Measurements from ENCODE around the gene GALE. TPM values are rescaled to one million over a fixed set of nuclear protein-coding genes. Genes with fewer than 3 reads are reported as not detected.

The GALE gene
- total and polyA plus RNA-seq, 2 of the 13 experiments (the other 11 are each of a cell fraction or from before 2014, with no cell fraction given) = 85.2 to 88.4 TPM

DNA sequence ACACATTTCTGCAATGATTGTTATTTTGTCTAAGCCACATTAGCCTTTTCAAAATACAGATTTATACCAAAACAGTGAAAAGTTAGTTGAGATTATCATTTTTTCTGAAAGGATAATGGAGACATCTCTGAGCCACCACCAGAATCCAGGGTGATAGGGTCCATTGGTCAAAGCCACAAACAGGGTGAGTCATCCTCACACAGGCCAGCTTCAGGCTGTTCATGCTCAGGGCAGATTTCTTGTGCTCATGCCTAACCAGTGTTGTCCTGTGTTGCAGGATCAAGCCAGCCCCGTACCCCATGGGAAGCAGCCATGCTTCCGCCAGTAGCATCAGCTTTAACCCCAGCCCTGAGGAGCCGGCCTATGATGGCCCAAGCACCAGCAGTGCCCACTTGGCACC, 43.9 kb downstream of the GALE start:
- ATAC-seq (peak; percentile 73), DNase-seq (ENCODE audit: low spot score) (no peak), FAIRE-seq (no peak)
- ChIA-PET POLR2A (no interaction called here), CTCF (ENCODE audit: low intra/inter-chr PET ratio, low total read pairs) (no interaction called here)
- WGBS (ENCODE audit: low lambda C conversion rate) = 100% methylated on average over 2 of the region's 3 CpGs
- H3K9ac ChIP-seq (ENCODE audit: insufficient read depth, low read depth, low read length) = no peak overlapping the region
- intact Hi-C loops (cut with micrococcal nuclease; ENCODE audit: unreplicated experiment) = no loop called here
- peaks cover 56 to 96% of the 10 kb centered on the region in 2 experiments for H3K36me3 ChIP-seq (replicated peaks in 1 of 2; ENCODE audit: control insufficient read depth in 1 of 2, insufficient read depth in 2 of 2, low read length in 2 of 2)
- BruUV-seq (replicated peaks) = no TSS peak
- peaks cover 19% of the 10 kb centered on the region for H3K4me1 ChIP-seq (ENCODE audit: insufficient read depth, low read length)
- H3K27me3 ChIP-seq (ENCODE audit: control insufficient read depth in 1 of 2, insufficient read depth in 2 of 2, low read length in 2 of 2) = no peaks in the 10 kb centered on the region
- H3K9me3 ChIP-seq (ENCODE audit: low read length) = no peaks in the 10 kb centered on the region
- TF ChIP-seq FOSL2 (CRISPR knock-in tag; IDR thresholded peaks at IDR 0.05) (peak; percentile 85), ZMYM4 (CRISPR knock-in tag; IDR thresholded peaks at IDR 0.05) (no peak)
- TF ChIP-seq, protein P1, sequence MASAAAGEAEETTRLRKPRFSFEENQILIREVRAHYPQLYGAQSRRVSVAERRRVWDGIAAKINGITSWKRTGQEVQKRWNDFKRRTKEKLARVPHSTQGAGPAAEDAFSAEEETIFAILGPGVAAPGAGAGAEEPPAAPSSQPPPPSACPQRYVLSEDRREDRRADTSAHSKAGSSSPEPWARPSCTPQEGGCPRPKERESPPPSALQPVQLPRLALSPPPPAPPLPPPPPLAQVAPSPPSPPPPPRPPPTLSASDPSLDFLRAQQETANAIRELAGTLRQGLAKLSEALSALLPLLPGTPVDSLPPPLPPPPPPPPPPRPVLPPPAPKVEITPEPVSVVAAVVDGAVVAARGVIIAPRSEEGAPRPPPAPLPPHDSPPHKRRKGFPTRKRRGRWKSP (CRISPR knock-in tag; IDR thresholded peaks at IDR 0.05) = no peak
- TF ChIP-seq, protein P2, sequence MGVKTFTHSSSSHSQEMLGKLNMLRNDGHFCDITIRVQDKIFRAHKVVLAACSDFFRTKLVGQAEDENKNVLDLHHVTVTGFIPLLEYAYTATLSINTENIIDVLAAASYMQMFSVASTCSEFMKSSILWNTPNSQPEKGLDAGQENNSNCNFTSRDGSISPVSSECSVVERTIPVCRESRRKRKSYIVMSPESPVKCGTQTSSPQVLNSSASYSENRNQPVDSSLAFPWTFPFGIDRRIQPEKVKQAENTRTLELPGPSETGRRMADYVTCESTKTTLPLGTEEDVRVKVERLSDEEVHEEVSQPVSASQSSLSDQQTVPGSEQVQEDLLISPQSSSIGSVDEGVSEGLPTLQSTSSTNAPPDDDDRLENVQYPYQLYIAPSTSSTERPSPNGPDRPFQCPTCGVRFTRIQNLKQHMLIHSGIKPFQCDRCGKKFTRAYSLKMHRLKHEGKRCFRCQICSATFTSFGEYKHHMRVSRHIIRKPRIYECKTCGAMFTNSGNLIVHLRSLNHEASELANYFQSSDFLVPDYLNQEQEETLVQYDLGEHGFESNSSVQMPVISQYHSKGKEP (CRISPR knock-in tag; IDR thresholded peaks at IDR 0.05) = no peak
- no peak overlapping the region for H3K4me2 ChIP-seq (ENCODE audit: low read depth, low read length)
- H3K4me3 ChIP-seq (replicated peaks in 1 of 3; ENCODE audit: insufficient read depth in 1 of 3, low read depth in 2 of 3, low read length in 3 of 3) = no peak overlapping the region
- in situ Hi-C loops (cut with HindIII; ENCODE audit: extremely low pct_ligation_motif_present, low pct_unique_long_range_greater_than_20kb) = no loop called here
- no peak overlapping the region for H2AFZ ChIP-seq (ENCODE audit: low read length)
- H3K27ac ChIP-seq (ENCODE audit: extremely low read length, insufficient read depth, low read length) = no peak overlapping the region
- no peaks in the 10 kb centered on the region for H3K79me2 ChIP-seq (ENCODE audit: insufficient read depth, low read length)
- no peaks in the 10 kb centered on the region; the same call in 1 of the 2 replicates for H4K20me1 ChIP-seq (ENCODE audit: insufficient read depth, low read length)

DNA sequence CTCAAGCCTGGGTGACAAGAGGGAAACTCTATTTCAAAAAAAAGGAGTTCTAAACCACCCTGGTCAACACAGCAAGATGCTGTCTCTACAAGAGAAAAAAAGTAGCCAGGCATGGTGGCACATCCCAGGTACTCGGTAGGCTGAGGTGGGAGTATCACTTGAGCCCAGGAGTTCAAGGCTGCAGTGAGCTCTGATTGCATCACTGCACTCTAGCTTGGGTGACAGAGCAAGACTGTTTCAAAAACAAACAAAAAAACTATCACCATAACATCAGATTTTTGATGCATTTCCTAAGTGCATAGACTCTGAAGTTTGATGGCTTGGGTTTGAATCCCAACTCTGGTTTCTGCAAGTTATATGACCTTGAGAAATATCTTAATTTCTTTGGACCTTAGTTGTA, 47.6 kb downstream of the GALE start:
- Histone ChIP-seq H4K20me1 (ENCODE audit: insufficient read depth, low read length) (no peaks in the 10 kb centered on the region; the same call in 1 of the 2 replicates), H3K9me3 (ENCODE audit: low read length) (no peaks in the 10 kb centered on the region), H3K4me3 (replicated peaks in 1 of 3; ENCODE audit: insufficient read depth in 1 of 3, low read depth in 2 of 3, low read length in 3 of 3) (no peak overlapping the region), H3K4me1 (ENCODE audit: insufficient read depth, low read length) (peaks cover 19% of the 10 kb centered on the region), H3K79me2 (ENCODE audit: insufficient read depth, low read length) (peaks cover 20% of the 10 kb centered on the region), H3K9ac (ENCODE audit: insufficient read depth, low read depth, low read length) (no peak overlapping the region), H3K4me2 (ENCODE audit: low read depth, low read length) (no peak overlapping the region), H3K36me3 (replicated peaks in 1 of 2; ENCODE audit: control insufficient read depth in 1 of 2, insufficient read depth in 2 of 2, low read length in 2 of 2) (peaks cover 47 to 85% of the 10 kb centered on the region in 2 experiments), H2AFZ (ENCODE audit: low read length) (no peak overlapping the region), H3K27me3 (ENCODE audit: control insufficient read depth in 1 of 2, insufficient read depth in 2 of 2, low read length in 2 of 2) (no peaks in the 10 kb centered on the region), H3K27ac (ENCODE audit: extremely low read length, insufficient read depth, low read length) (no peak overlapping the region)
- peak; percentile 79 for FAIRE-seq
- in situ Hi-C loops (cut with HindIII; ENCODE audit: extremely low pct_ligation_motif_present, low pct_unique_long_range_greater_than_20kb) (no loop called here), intact Hi-C loops (cut with micrococcal nuclease; ENCODE audit: unreplicated experiment) (loop anchor here (5.0 kb wide), 1 partner anchor 61 kb away; the partner anchor contains the start of gene RPL11)
- POLR2A ChIA-PET = interaction anchor here (0.6 kb wide), 1 partner anchor 25 kb away, joined by 3 read pairs; no protein-coding TSS in a partner anchor
- WGBS (ENCODE audit: low lambda C conversion rate) = 39% methylated on average over 1 of the region's 1 CpG
- no TSS peak for BruUV-seq (replicated peaks)
- CTCF ChIA-PET (ENCODE audit: low intra/inter-chr PET ratio, low total read pairs) = no interaction called here
- DNase-seq (ENCODE audit: low spot score) = peak; percentile 30
- ATAC-seq = no peak
- TF ChIP-seq ZNF329 (CRISPR knock-in tag; IDR thresholded peaks at IDR 0.05; ENCODE audit: low read depth) = no peak
- 0 out of 2 replicates have a peak, but pooled peaks have one; percentile 31 for TF ChIP-seq NR2C2 (CRISPR knock-in tag; IDR thresholded peaks at IDR 0.05; ENCODE audit: borderline replicate concordance)
- peak; percentile 87 for TF ChIP-seq CEBPB (IDR thresholded peaks at IDR 0.05; ENCODE audit: borderline replicate concordance, low read depth, low read length)
- TF ChIP-seq, protein P3, sequence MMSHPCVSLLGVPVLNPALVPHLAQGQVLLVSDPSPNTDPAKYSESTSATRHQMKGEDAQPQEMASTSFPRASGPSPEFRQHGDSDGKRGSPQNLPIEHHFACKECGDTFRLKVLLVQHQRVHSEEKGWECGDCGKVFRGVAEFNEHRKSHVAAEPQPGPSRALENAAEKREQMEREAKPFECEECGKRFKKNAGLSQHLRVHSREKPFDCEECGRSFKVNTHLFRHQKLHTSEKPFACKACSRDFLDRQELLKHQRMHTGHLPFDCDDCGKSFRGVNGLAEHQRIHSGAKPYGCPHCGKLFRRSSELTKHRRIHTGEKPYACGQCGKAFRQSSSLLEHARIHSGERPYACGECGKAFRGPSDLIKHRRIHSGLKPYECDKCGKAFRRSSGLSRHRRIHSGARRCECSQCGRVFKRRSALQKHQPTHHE (CRISPR knock-in tag; IDR thresholded peaks at IDR 0.05; ENCODE audit: borderline replicate concordance) = no peak
- TF ChIP-seq ZNF780A (CRISPR knock-in tag; IDR thresholded peaks at IDR 0.05) = no peak
- TF ChIP-seq FIP1L1 (IDR thresholded peaks at IDR 0.05; ENCODE audit: borderline replicate concordance, insufficient read depth, low read depth, low read length) = no peak
- no peak for TF ChIP-seq DR1 (CRISPR knock-in tag; IDR thresholded peaks at IDR 0.05)
- no peak for TF ChIP-seq RARG (CRISPR knock-in tag; IDR thresholded peaks at IDR 0.05; ENCODE audit: low read depth)
- no peak for TF ChIP-seq ZBTB42 (CRISPR knock-in tag; IDR thresholded peaks at IDR 0.05)
- TF ChIP-seq ZFP36L2 (CRISPR knock-in tag; IDR thresholded peaks at IDR 0.05) = no peak
- TF ChIP-seq ZNF644 (CRISPR knock-in tag; IDR thresholded peaks at IDR 0.05; ENCODE audit: low read depth) = no peak
- TF ChIP-seq KAT8 (CRISPR knock-in tag; IDR thresholded peaks at IDR 0.05) = no peak
